IMR-90 (cell line): ENCODE data around the gene OSBPL1A. TPM values are rescaled to one million over a fixed set of nuclear protein-coding genes. Genes with fewer than 3 reads are reported as not detected.

Experiments used
- ATAC-seq: fragments of 200-7000 bp; cut with Tn5 transposase; 2 replicates; pipeline ENCODE4 v1.9.1; 2020; ENCODE audit warnings: low read depth, mild to moderate bottlenecking, moderate library complexity
- BruUV-seq: library from RNA; stranded (reverse); fragments of 400-500 nt; replicated peaks from 2 replicates; lab custom pipeline; 2021; lab: Mats Ljungman, UMichigan
- CTCF ChIA-PET: fragments of 300-600 bp; formaldehyde crosslinking; extraction: SDS; loops from one replicate; lab custom pipeline; 2021; ENCODE audit warnings: antibody characterized with exemption; lab: Yijun Ruan, JAX
- POLR2A ChIA-PET: fragments of 300-600 bp; sonication (Branson Sonifier 250); formaldehyde crosslinking; loops from one replicate; lab custom pipeline; 2022; ENCODE audit warnings: antibody characterized with exemption; ENCODE audit not compliant: unreplicated experiment; lab: Charles Lee
- DNase-seq: peaks from one replicate; pipeline ENCODE4 v3.0.0; 2013
- H2AFZ ChIP-seq: replicated peaks from 2 replicates; pipeline ENCODE3; 2013; ENCODE audit warnings: low read length, mild to moderate bottlenecking; ENCODE audit not compliant: poor library complexity
- H2AK5ac ChIP-seq: 2 replicates; pipeline ENCODE4 v1.6.1; 2013; ENCODE audit warnings: low read depth, low read length, inconsistent platforms
- H2AK9ac ChIP-seq: replicated peaks from 2 replicates; pipeline ENCODE3; 2013; ENCODE audit warnings: mild to moderate bottlenecking, low read depth, low read length, moderate library complexity; ENCODE audit not compliant: poor library complexity
- H2BK120ac ChIP-seq: 2 replicates; pipeline ENCODE4 v1.6.1; 2013; ENCODE audit warnings: low read depth, low read length, inconsistent platforms
- H2BK15ac ChIP-seq: 3 replicates; pipeline ENCODE4 v1.6.1; 2013; ENCODE audit warnings: low read depth, low read length, inconsistent platforms
- H2BK20ac ChIP-seq: 2 replicates; pipeline ENCODE4 v1.6.1; 2013; ENCODE audit warnings: low read depth, mild to moderate bottlenecking, inconsistent platforms, low read length, moderate library complexity
- H2BK5ac ChIP-seq: 2 replicates; pipeline ENCODE4 v1.6.1; 2013; ENCODE audit warnings: mild to moderate bottlenecking, low read depth, low read length, inconsistent platforms; ENCODE audit not compliant: poor library complexity, severe bottlenecking
- H3K14ac ChIP-seq: replicated peaks from 2 replicates; pipeline ENCODE4 v1.6.1; 2013; ENCODE audit warnings: low read depth, low read length, inconsistent platforms
- H3K18ac ChIP-seq: 2 replicates; pipeline ENCODE4 v1.6.1; 2013; ENCODE audit warnings: low read depth, low read length, control low read depth
- H3K23ac ChIP-seq: 2 replicates; pipeline ENCODE4 v1.6.1; 2013; ENCODE audit warnings: low read depth, low read length, inconsistent platforms
- H3K27ac ChIP-seq: 2 replicates; pipeline ENCODE4 v1.5.1; 2013; ENCODE audit warnings: mild to moderate bottlenecking, control low read depth, low read length; ENCODE audit not compliant: insufficient read depth
- H3K27me3 ChIP-seq: 2 replicates; pipeline ENCODE4 v1.6.1; 2013; ENCODE audit warnings: low read length; ENCODE audit not compliant: control insufficient read depth, insufficient read depth
- H3K36me3 ChIP-seq: 2 replicates; pipeline ENCODE4 v1.6.1; 2013; ENCODE audit warnings: low read length, mixed read lengths; ENCODE audit not compliant: control insufficient read depth, insufficient read depth
- H3K4ac ChIP-seq: 2 replicates; pipeline ENCODE4 v1.6.1; 2013; ENCODE audit warnings: low read depth, low read length, inconsistent platforms
- H3K4me1 ChIP-seq: 2 replicates; pipeline ENCODE4 v1.6.1; 2013; ENCODE audit warnings: low read length, mixed read lengths; ENCODE audit not compliant: control insufficient read depth, insufficient read depth
- H3K4me2 ChIP-seq: 2 replicates; pipeline ENCODE4 v1.6.1; 2013; ENCODE audit warnings: low read depth, mild to moderate bottlenecking, control low read depth, low read length, moderate library complexity
- H3K4me3 ChIP-seq: 2 replicates; pipeline ENCODE4 v1.5.1; 2013; ENCODE audit warnings: low read depth, mild to moderate bottlenecking, control low read depth, low read length, moderate library complexity; ENCODE audit not compliant: insufficient read depth
- H3K56ac ChIP-seq: 2 replicates; pipeline ENCODE4 v1.6.1; 2013; ENCODE audit warnings: low read length, inconsistent platforms; ENCODE audit not compliant: insufficient read depth; ENCODE audit errors: extremely low read depth
- H3K79me1 ChIP-seq, 2 experiments: 2 replicates each; pipeline ENCODE4 v1.6.1; 2013; ENCODE audit warnings: low read length in 2 of 2, inconsistent platforms in 1 of 2, low read depth in 1 of 2
- H3K9ac ChIP-seq: 2 replicates; pipeline ENCODE4 v1.6.1; 2013; ENCODE audit warnings: low read depth, low read length, control low read depth
- H3K9me1 ChIP-seq: 2 replicates; pipeline ENCODE4 v1.6.1; 2013; ENCODE audit warnings: low read length, inconsistent platforms; ENCODE audit not compliant: insufficient read depth
- H3K9me3 ChIP-seq: 2 replicates; pipeline ENCODE4 v1.6.1; 2013; ENCODE audit warnings: low read length; ENCODE audit not compliant: control insufficient read depth, insufficient read depth
- H4K20me1 ChIP-seq: 2 replicates; pipeline ENCODE4 v1.6.1; 2013; ENCODE audit warnings: low read length, inconsistent platforms; ENCODE audit not compliant: insufficient read depth
- H4K5ac ChIP-seq: 2 replicates; pipeline ENCODE4 v1.6.1; 2013; ENCODE audit warnings: mild to moderate bottlenecking, low read depth, low read length, control low read depth
- H4K8ac ChIP-seq, 2 experiments: 2 replicates each; pipeline ENCODE4 v1.6.1; 2013; ENCODE audit warnings: low read depth in 2 of 2, low read length in 2 of 2, control low read depth in 1 of 2, inconsistent platforms in 1 of 2
- H4K91ac ChIP-seq: 2 replicates; pipeline ENCODE4 v1.6.1; 2013; ENCODE audit warnings: low read depth, low read length, inconsistent platforms; ENCODE audit not compliant: insufficient read depth
- CEBPB ChIP-seq: IDR thresholded peaks from 2 replicates; pipeline ENCODE4 v1.6.1; 2012; ENCODE audit warnings: low read depth, low read length, improper control_type of control experiment
- MAFK ChIP-seq: IDR thresholded peaks from 2 replicates; pipeline ENCODE4 v1.6.1; 2012; ENCODE audit warnings: low read depth, low read length, improper control_type of control experiment
- MAZ ChIP-seq: IDR thresholded peaks from 2 replicates; pipeline ENCODE4 v1.6.1; 2012; ENCODE audit warnings: low read depth, mild to moderate bottlenecking, low read length, improper control_type of control experiment, moderate library complexity, borderline replicate concordance
- POLR2A ChIP-seq: IDR thresholded peaks from 2 replicates; pipeline ENCODE4 v1.6.1; 2012; ENCODE audit warnings: mild to moderate bottlenecking, low read depth, low read length
- RAD21 ChIP-seq: IDR thresholded peaks from 2 replicates; pipeline ENCODE4 v1.6.1; 2012; ENCODE audit warnings: low read length, improper control_type of control experiment
- WGBS, 2 experiments: methylation state at CpG; one replicate each; pipeline versions ENCODE4 v1.1.5 to v1.1.7; 2013; ENCODE audit warnings: missing lambda C conversion rate in 2 of 2; ENCODE audit not compliant: insufficient read length in 1 of 2; ENCODE audit errors: extremely low coverage in 2 of 2; 5-methylcytosine and 5-hydroxymethylcytosine counted together
- dilution Hi-C: fragments of 300-500 bp; cut with HindIII; formaldehyde crosslinking; loops from one replicate; pipeline ENCODE4 v1.14.3; 2018; ENCODE audit warnings: low sequenced_read_pairs; ENCODE audit not compliant: unreplicated experiment
- in situ Hi-C: fragments of 300-500 bp; cut with MboI; formaldehyde crosslinking; loops from 3 replicates; pipeline ENCODE4 v1.14.3; 2019; ENCODE audit warnings: low sequenced_read_pairs, inconsistent platforms, mixed read lengths
- intact Hi-C: fragments of 100-400 bp; cut with micrococcal nuclease; formaldehyde crosslinking; loops from 2 replicates; pipeline ENCODE4 v1.10.0; 2022
- polyA plus RNA-seq, 3 experiments: library from polyadenylated mRNA; depleted of rRNA; stranded (reverse); fragments of >200 nt; gene quantifications; 2 replicates each; pipeline ENCODE4 v1.2.3, GENCODE V29; 2012; ENCODE audit warnings: low replicate concordance in 1 of 3
- total RNA-seq: library from RNA; depleted of rRNA; stranded (reverse); fragments of >200 nt; gene quantifications from 2 replicates; pipeline ENCODE4 v1.2.3, GENCODE V29; 2012

Gene OSBPL1A
- total and polyA plus RNA-seq, 2 of the 4 experiments (the other 2 are of a cell fraction): 29.4 to 70.4 TPM

GRCh38 chr18:24366328-24366727 is 31.3 kb downstream of the OSBPL1A start:
- peaks cover 1% of the 10 kb centered on the region; the same call in 1 of the 2 replicates for H3K4me1 ChIP-seq
- in situ Hi-C loops: loop anchor here (10.0 kb wide), 1 partner anchor 358 kb away; no protein-coding TSS in a partner anchor

More at GRCh38 chr18:24366328-24366727, 31.3 kb downstream of the OSBPL1A start:
- intact Hi-C loops: no loop called here
- no peak overlapping the region for H3K23ac ChIP-seq
- no peak overlapping the region for H2AFZ ChIP-seq
- no peak overlapping the region for H4K8ac ChIP-seq
- H4K91ac ChIP-seq: no peak overlapping the region
- no peak for ATAC-seq
- H2BK20ac ChIP-seq: no peak overlapping the region
- TF ChIP-seq MAZ (no peak), POLR2A (no peak), CEBPB (no peak), RAD21 (no peak), MAFK (no peak)
- no peak for DNase-seq
- ChIA-PET POLR2A (interaction anchor here (0.5 kb wide), 1 partner anchor 17 kb away, joined by 4 read pairs; no protein-coding TSS in a partner anchor), CTCF (interaction anchor here (0.6 kb wide), 1 partner anchor 353 kb away, joined by 3 read pairs; no protein-coding TSS in a partner anchor)
- no peaks in the 10 kb centered on the region for H3K79me1 ChIP-seq
- H4K20me1 ChIP-seq: no peaks in the 10 kb centered on the region
- H3K4ac ChIP-seq: no peak overlapping the region
- H3K36me3 ChIP-seq: peaks cover 2% of the 10 kb centered on the region; the same call in 1 of the 2 replicates
- no peak overlapping the region for H3K56ac ChIP-seq
- no peak overlapping the region for H3K4me2 ChIP-seq
- H3K18ac ChIP-seq: no peak overlapping the region
- H2BK15ac ChIP-seq: no peak overlapping the region
- no peak overlapping the region for H3K27ac ChIP-seq
- H2AK5ac ChIP-seq: no peak overlapping the region
- no peak overlapping the region for H3K9ac ChIP-seq
- no peak overlapping the region for H2BK120ac ChIP-seq
- no peaks in the 10 kb centered on the region for H3K27me3 ChIP-seq
- no TSS peak for BruUV-seq
- H3K14ac ChIP-seq: no peak overlapping the region
- no peak overlapping the region for H2AK9ac ChIP-seq
- dilution Hi-C loops: no loop called here
- H4K5ac ChIP-seq: no peak overlapping the region
- no peak overlapping the region for H2BK5ac ChIP-seq
- WGBS, 2 experiments: no CpG with 5 or more reads among the region's 3 CpGs
- no peaks in the 10 kb centered on the region for H3K9me1 ChIP-seq
- no peak overlapping the region for H3K4me3 ChIP-seq
- no peaks in the 10 kb centered on the region for H3K9me3 ChIP-seq
